A673 (cell line): ENCODE data around the gene VDAC1.

Source experiments
- EZH2 ChIP-seq: fragments of 200-600 bp; sonication (generic); IDR thresholded peaks from 2 replicates; pipeline ENCODE4 v1.6.1; 2017; ENCODE audit warnings: borderline replicate concordance, low read depth, mild to moderate bottlenecking, mixed read lengths, antibody characterized with exemption, low read length; ENCODE audit not compliant: poor library complexity, severe bottlenecking
- TF ChIP-seq, protein P1 (sequence below): fragments of 300-800, 200-600 bp; sonication (generic); conservative IDR thresholded peaks from 2 replicates; pipeline ENCODE4 v1.5.1; 2017; ENCODE audit warnings: low read depth, mild to moderate bottlenecking, antibody characterized with exemption, low read length, moderate library complexity, mixed read lengths

DNA sequence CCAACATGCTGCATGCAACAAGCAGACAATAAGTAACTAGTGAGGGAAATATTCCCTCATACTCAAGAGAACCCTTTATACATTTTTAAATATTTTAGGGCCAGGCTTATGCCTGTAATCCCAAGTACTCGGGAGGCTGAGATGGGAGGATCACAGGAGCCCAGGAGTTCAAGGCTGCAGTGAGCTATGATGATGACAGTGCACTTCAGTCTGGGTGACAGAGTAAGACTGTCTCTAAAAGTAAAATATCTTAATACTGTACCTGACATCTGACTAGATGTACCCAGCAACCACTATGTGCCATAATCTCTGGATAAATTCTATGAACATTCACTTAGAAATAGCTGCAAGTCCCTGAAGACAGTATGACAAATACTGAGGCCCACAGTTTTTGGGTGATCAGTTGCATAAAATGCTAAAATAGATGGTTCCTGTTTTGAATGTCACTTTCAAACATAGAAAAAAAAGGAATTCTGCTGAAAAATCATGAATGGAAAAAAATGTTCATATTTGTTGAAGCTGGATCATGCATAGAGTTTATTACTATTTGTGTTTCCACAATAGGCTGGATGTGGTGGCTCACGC lies 34.4 kb downstream of the VDAC1 start:
- no peak for TF ChIP-seq EZH2
- TF ChIP-seq, protein P1, sequence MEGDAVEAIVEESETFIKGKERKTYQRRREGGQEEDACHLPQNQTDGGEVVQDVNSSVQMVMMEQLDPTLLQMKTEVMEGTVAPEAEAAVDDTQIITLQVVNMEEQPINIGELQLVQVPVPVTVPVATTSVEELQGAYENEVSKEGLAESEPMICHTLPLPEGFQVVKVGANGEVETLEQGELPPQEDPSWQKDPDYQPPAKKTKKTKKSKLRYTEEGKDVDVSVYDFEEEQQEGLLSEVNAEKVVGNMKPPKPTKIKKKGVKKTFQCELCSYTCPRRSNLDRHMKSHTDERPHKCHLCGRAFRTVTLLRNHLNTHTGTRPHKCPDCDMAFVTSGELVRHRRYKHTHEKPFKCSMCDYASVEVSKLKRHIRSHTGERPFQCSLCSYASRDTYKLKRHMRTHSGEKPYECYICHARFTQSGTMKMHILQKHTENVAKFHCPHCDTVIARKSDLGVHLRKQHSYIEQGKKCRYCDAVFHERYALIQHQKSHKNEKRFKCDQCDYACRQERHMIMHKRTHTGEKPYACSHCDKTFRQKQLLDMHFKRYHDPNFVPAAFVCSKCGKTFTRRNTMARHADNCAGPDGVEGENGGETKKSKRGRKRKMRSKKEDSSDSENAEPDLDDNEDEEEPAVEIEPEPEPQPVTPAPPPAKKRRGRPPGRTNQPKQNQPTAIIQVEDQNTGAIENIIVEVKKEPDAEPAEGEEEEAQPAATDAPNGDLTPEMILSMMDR: no peak
